Neural cell (in vitro differentiated cells): Measurements from ENCODE around the gene HECTD1. TPM values are rescaled to one million over a fixed set of nuclear protein-coding genes. Genes with fewer than 3 reads are reported as not detected.

Source experiments
- H2AFZ ChIP-seq: fragments of 200-600, 300-800 bp; sonication (generic), shearing (Covaris generic); 2 replicates; pipeline ENCODE4 v1.6.0; 2014; ENCODE audit warnings: low read depth, mild to moderate bottlenecking, antibody characterized with exemption, low read length, moderate library complexity
- H3F3A ChIP-seq: fragments of 200-600 bp; shearing (Covaris generic); 2 replicates; pipeline ENCODE4 v1.6.1; 2016; ENCODE audit warnings: mild to moderate bottlenecking, moderate library complexity, mixed read lengths, antibody characterized with exemption, low read length; ENCODE audit not compliant: insufficient read depth, poor library complexity, severe bottlenecking
- H3K27ac ChIP-seq: fragments of 200-600, 300-800 bp; sonication (generic), shearing (Covaris generic); 2 replicates; pipeline ENCODE4 v1.5.1; 2014; ENCODE audit warnings: mild to moderate bottlenecking, low read length, moderate library complexity
- H3K27me3 ChIP-seq: fragments of 300-800, 200-600 bp; sonication (generic), shearing (Covaris generic); 2 replicates; pipeline ENCODE4 v1.6.0; 2014; ENCODE audit warnings: mild to moderate bottlenecking, low read depth, low read length, moderate library complexity; ENCODE audit not compliant: insufficient read depth
- H3K36me3 ChIP-seq: fragments of 300-800, 200-600 bp; sonication (generic), shearing (Covaris generic); 2 replicates; pipeline ENCODE4 v1.5.1; 2014; ENCODE audit warnings: mild to moderate bottlenecking, antibody characterized with exemption, low read length, moderate library complexity; ENCODE audit not compliant: insufficient read depth
- H3K4me2 ChIP-seq: fragments of 300-800, 200-600 bp; sonication (generic), shearing (Covaris generic); 2 replicates; pipeline ENCODE4 v1.6.0; 2014; ENCODE audit warnings: mild to moderate bottlenecking, low read length
- H3K4me3 ChIP-seq: fragments of 300-800, 200-600 bp; sonication (generic), shearing (Covaris generic); 2 replicates; pipeline ENCODE4 v1.5.1; 2014; ENCODE audit warnings: mild to moderate bottlenecking, low read length, moderate library complexity
- H3K79me2 ChIP-seq: fragments of 200-600 bp; shearing (Covaris generic); replicated peaks from 2 replicates; pipeline ENCODE4 v1.6.0; 2014; ENCODE audit warnings: mild to moderate bottlenecking, low read length, moderate library complexity; ENCODE audit not compliant: insufficient read depth
- H3K9ac ChIP-seq: fragments of 300-800, 200-600 bp; sonication (generic), shearing (Covaris generic); 2 replicates; pipeline ENCODE4 v1.6.1; 2016; ENCODE audit warnings: mild to moderate bottlenecking, low read length, mixed read lengths
- H3K9me2 ChIP-seq: fragments of 200-600 bp; shearing (Covaris generic); 2 replicates; pipeline ENCODE4 v1.6.1; 2016; ENCODE audit warnings: mild to moderate bottlenecking, low read length, mixed read lengths; ENCODE audit not compliant: insufficient read depth
- H3K9me3 ChIP-seq: fragments of 200-600, 300-800 bp; sonication (generic), shearing (Covaris generic); 2 replicates; pipeline ENCODE4 v1.6.1; 2016; ENCODE audit warnings: mild to moderate bottlenecking, mixed run types, low read length, moderate library complexity, mixed read lengths
- H4K20me1 ChIP-seq: fragments of 200-600 bp; shearing (Covaris generic); 2 replicates; pipeline ENCODE4 v1.6.1; 2016; ENCODE audit warnings: mild to moderate bottlenecking, mixed run types; ENCODE audit not compliant: insufficient read depth
- EP300 ChIP-seq: fragments of 450-650 bp; conservative IDR thresholded peaks from 2 replicates; pipeline ENCODE4 v1.6.1; 2014; ENCODE audit warnings: antibody characterized with exemption, mild to moderate bottlenecking, moderate library complexity; ENCODE audit not compliant: poor library complexity, severe bottlenecking
- EZH2 ChIP-seq: fragments of 200-600, 300-800 bp; shearing (Covaris generic), sonication (generic); IDR thresholded peaks from 2 replicates; pipeline ENCODE4 v1.6.1; 2014; ENCODE audit warnings: antibody characterized with exemption, low read length, borderline replicate concordance, mild to moderate bottlenecking; ENCODE audit not compliant: insufficient read depth, poor library complexity, severe bottlenecking
- MXI1 ChIP-seq: fragments of 450-650 bp; conservative IDR thresholded peaks from 2 replicates; pipeline ENCODE4 v1.6.1; 2014; ENCODE audit warnings: antibody characterized with exemption, mild to moderate bottlenecking; ENCODE audit not compliant: poor library complexity, severe bottlenecking
- POLR2AphosphoS5 ChIP-seq: IDR thresholded peaks from 2 replicates; pipeline ENCODE4 v1.6.1; 2012
- RAD21 ChIP-seq: fragments of 450-650 bp; conservative IDR thresholded peaks from 2 replicates; pipeline ENCODE4 v1.6.1; 2014; ENCODE audit warnings: antibody characterized with exemption, mild to moderate bottlenecking, moderate library complexity
- SMC3 ChIP-seq: fragments of 450-650 bp; conservative IDR thresholded peaks from 2 replicates; pipeline ENCODE4 v1.6.1; 2014; ENCODE audit warnings: antibody characterized with exemption, mild to moderate bottlenecking, moderate library complexity; ENCODE audit not compliant: poor library complexity
- TAF1 ChIP-seq: IDR thresholded peaks from 2 replicates; pipeline ENCODE4 v1.6.1; 2012; ENCODE audit warnings: low read depth
- polyA plus RNA-seq: library from polyadenylated mRNA; depleted of rRNA; stranded (reverse); fragments of >200 nt; gene quantifications from 2 replicates; pipeline ENCODE4 v1.2.3, GENCODE V29; 2014
- TF ChIP-seq, protein P1 (sequence below): IDR thresholded peaks from 2 replicates; pipeline ENCODE4 v1.6.1; 2012; ENCODE audit warnings: borderline replicate concordance
- TF ChIP-seq, protein P2 (sequence below): fragments of 450-650 bp; IDR thresholded peaks from 2 replicates; pipeline ENCODE4 v1.5.1; 2014; ENCODE audit warnings: antibody characterized with exemption, mild to moderate bottlenecking, moderate library complexity; ENCODE audit not compliant: poor library complexity, severe bottlenecking

HECTD1 gene
- polyA plus RNA-seq, 1 donor from 2014 or later = 144 TPM

DNA sequence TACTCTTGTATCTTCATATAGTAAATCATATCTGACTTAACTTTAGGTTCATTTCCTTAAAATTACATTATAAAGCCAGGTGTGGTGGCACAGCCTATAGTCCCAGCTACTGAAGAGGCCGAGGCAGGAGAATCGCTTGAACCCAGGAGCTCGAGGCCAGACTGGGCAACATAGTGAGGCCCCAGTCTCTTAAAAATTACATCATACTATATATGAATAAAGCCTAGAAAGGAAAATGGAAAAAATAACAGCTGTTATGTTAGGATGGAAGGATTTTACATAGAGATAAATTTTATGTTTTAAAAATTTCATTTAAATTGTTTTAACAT is 4.2 kb downstream of the HECTD1 start:
- TF ChIP-seq MXI1 (no peak), RAD21 (no peak), SMC3 (no peak), EP300 (no peak), POLR2AphosphoS5 (no peak), EZH2 (no peak), TAF1 (no peak)
- TF ChIP-seq, protein P1, sequence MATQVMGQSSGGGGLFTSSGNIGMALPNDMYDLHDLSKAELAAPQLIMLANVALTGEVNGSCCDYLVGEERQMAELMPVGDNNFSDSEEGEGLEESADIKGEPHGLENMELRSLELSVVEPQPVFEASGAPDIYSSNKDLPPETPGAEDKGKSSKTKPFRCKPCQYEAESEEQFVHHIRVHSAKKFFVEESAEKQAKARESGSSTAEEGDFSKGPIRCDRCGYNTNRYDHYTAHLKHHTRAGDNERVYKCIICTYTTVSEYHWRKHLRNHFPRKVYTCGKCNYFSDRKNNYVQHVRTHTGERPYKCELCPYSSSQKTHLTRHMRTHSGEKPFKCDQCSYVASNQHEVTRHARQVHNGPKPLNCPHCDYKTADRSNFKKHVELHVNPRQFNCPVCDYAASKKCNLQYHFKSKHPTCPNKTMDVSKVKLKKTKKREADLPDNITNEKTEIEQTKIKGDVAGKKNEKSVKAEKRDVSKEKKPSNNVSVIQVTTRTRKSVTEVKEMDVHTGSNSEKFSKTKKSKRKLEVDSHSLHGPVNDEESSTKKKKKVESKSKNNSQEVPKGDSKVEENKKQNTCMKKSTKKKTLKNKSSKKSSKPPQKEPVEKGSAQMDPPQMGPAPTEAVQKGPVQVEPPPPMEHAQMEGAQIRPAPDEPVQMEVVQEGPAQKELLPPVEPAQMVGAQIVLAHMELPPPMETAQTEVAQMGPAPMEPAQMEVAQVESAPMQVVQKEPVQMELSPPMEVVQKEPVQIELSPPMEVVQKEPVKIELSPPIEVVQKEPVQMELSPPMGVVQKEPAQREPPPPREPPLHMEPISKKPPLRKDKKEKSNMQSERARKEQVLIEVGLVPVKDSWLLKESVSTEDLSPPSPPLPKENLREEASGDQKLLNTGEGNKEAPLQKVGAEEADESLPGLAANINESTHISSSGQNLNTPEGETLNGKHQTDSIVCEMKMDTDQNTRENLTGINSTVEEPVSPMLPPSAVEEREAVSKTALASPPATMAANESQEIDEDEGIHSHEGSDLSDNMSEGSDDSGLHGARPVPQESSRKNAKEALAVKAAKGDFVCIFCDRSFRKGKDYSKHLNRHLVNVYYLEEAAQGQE = no peak
- TF ChIP-seq, protein P2, sequence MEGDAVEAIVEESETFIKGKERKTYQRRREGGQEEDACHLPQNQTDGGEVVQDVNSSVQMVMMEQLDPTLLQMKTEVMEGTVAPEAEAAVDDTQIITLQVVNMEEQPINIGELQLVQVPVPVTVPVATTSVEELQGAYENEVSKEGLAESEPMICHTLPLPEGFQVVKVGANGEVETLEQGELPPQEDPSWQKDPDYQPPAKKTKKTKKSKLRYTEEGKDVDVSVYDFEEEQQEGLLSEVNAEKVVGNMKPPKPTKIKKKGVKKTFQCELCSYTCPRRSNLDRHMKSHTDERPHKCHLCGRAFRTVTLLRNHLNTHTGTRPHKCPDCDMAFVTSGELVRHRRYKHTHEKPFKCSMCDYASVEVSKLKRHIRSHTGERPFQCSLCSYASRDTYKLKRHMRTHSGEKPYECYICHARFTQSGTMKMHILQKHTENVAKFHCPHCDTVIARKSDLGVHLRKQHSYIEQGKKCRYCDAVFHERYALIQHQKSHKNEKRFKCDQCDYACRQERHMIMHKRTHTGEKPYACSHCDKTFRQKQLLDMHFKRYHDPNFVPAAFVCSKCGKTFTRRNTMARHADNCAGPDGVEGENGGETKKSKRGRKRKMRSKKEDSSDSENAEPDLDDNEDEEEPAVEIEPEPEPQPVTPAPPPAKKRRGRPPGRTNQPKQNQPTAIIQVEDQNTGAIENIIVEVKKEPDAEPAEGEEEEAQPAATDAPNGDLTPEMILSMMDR = no peak
- no peaks in the 10 kb centered on the region for H3F3A ChIP-seq
- H3K27ac ChIP-seq = no peak overlapping the region
- H4K20me1 ChIP-seq = no peaks in the 10 kb centered on the region
- no peaks in the 10 kb centered on the region for H3K36me3 ChIP-seq
- H3K79me2 ChIP-seq = peaks cover 56% of the 10 kb centered on the region
- H3K4me3 ChIP-seq = no peak overlapping the region
- no peaks in the 10 kb centered on the region for H3K9me2 ChIP-seq
- H3K9me3 ChIP-seq = no peaks in the 10 kb centered on the region
- no peak overlapping the region for H2AFZ ChIP-seq
- H3K27me3 ChIP-seq = no peaks in the 10 kb centered on the region
- H3K9ac ChIP-seq = no peak overlapping the region
- H3K4me2 ChIP-seq = no peak overlapping the region

DNA sequence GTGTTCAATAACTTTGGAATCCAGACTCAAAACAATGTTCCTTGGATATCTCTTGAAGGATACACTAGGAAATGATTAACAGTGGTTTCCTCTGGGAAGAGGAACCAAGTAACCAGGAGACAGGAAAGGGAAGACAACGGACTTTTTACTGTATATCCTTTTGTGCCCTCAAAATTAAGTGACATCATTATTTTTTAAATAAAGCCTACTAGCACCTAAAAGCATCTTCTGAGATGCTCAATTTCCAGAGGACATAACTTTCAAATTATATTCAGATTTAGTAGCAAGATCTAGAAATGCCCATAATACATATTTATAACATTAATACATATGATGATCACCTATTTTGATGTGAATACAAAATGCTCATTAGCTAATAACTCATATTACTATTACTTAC is 6.5 kb downstream of the HECTD1 start:
- Histone ChIP-seq H3K9ac (no peak overlapping the region), H3K9me3 (no peaks in the 10 kb centered on the region), H3K27ac (no peak overlapping the region), H3F3A (no peaks in the 10 kb centered on the region), H3K27me3 (no peaks in the 10 kb centered on the region), H3K36me3 (no peaks in the 10 kb centered on the region), H3K79me2 (peaks cover 68% of the 10 kb centered on the region), H3K9me2 (no peaks in the 10 kb centered on the region), H3K4me3 (no peak overlapping the region), H3K4me2 (no peak overlapping the region), H4K20me1 (no peaks in the 10 kb centered on the region), H2AFZ (no peak overlapping the region)
- no peak for TF ChIP-seq EZH2
- no peak for TF ChIP-seq EP300
- TF ChIP-seq, protein P1 = no peak
- TF ChIP-seq, protein P2 = no peak
- no peak for TF ChIP-seq TAF1
- TF ChIP-seq MXI1 = no peak
- TF ChIP-seq POLR2AphosphoS5 = no peak
- no peak for TF ChIP-seq RAD21
- no peak for TF ChIP-seq SMC3
